ENCODE results near the gene DHRSX. TPM values are rescaled to one million over a fixed set of nuclear protein-coding genes. Genes with fewer than 3 reads are reported as not detected.
"Not testable (repeated sequence)": the region's sequence is repeated elsewhere in the genome, so short reads cannot be mapped to it uniquely, and the experiment has no call there.

Gene DHRSX
- total and polyA plus RNA-seq, 12 donors: 6.4 to 68.6 (median 27.7) TPM

DNA sequence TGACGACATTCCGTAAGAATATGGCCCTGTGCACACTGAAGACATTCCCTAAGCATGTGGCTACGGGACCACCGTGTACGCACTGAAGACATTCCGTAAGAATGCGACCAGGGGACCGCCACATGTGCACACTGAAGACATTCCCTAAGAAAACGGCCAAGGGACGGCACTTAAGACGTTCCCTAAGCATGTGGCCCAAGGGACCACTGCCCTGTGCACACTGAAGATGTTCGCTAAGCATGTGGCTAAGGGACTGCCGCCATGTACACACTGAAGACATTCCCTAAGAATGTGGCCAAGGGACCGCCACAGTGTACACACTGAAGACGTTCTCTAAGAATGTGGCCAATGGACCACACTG, 21.4 kb downstream of the DHRSX start:
- WGBS, 4 donors: 93 to 97% (median 95%) methylated on average over 13 to 15 of the region's 15 CpGs
- Histone ChIP-seq H3K4me3 (no peak overlapping the region), H3K27ac (no peak overlapping the region), H3K4me1 (replicated peaks in 1 of 2) (no peaks in the 10 kb centered on the region), H3K9me3 (replicated peaks in 1 of 3) (no peaks in the 10 kb centered on the region), H3K27me3 (no peaks in the 10 kb centered on the region), H3K36me3 (replicated peaks in 1 of 2) (no peaks in the 10 kb centered on the region)
- intact Hi-C loops (cut with DNase I): no loop called here
- TF ChIP-seq, protein P1, sequence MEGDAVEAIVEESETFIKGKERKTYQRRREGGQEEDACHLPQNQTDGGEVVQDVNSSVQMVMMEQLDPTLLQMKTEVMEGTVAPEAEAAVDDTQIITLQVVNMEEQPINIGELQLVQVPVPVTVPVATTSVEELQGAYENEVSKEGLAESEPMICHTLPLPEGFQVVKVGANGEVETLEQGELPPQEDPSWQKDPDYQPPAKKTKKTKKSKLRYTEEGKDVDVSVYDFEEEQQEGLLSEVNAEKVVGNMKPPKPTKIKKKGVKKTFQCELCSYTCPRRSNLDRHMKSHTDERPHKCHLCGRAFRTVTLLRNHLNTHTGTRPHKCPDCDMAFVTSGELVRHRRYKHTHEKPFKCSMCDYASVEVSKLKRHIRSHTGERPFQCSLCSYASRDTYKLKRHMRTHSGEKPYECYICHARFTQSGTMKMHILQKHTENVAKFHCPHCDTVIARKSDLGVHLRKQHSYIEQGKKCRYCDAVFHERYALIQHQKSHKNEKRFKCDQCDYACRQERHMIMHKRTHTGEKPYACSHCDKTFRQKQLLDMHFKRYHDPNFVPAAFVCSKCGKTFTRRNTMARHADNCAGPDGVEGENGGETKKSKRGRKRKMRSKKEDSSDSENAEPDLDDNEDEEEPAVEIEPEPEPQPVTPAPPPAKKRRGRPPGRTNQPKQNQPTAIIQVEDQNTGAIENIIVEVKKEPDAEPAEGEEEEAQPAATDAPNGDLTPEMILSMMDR (IDR thresholded peaks at IDR 0.05): no peak
- TF ChIP-seq POLR2A (IDR thresholded peaks at IDR 0.05): no peak
- no peak for DNase-seq

DNA sequence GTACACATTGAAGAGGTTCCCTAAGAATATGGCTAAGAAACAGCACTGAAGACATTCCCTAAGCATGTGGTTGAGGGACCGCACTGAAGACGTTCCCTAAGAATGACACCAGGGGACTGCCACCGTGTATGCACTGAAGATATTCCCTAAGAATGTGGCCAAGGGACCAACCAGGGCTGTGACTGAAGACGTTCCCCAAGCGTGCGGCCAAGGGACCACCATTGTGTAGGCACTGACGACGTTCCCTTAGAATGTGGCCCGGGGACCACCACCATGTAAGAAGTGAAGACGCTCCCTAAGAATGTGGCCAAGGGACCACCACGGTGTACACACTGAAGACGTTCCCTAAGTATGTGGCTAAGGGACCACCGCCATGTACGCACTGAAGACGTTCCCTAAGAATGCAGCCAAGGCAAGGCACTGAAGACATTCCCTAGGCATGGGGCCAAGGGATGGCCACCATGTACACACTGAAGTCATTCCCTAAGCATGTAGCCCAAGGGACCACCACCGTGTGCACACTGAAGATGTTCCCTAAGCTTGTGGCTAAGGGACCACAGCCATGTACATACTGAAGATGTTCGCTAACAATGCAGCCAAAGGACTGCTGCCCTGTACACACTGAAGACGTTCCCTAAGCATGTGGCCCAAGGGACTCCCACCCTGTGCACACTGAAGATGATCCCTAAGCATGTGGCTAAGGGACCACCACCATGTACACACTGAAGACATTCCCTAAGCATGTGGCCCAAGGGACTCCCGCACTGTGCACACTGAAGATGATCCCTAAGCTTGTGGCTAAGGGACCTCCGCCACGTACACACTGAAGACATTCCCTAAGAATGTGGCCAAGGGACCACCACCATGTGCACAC, 22.0 kb downstream of the DHRSX start:
- no peak for DNase-seq
- Histone ChIP-seq H3K36me3 (replicated peaks in 1 of 2) (no peaks in the 10 kb centered on the region), H3K9me3 (replicated peaks in 1 of 3) (no peaks in the 10 kb centered on the region), H3K27me3 (no peaks in the 10 kb centered on the region), H3K4me3 (no peak overlapping the region), H3K27ac (no peak overlapping the region), H3K4me1 (replicated peaks in 1 of 2) (no peaks in the 10 kb centered on the region)
- intact Hi-C loops (cut with DNase I): no loop called here
- no peak for TF ChIP-seq POLR2A (IDR thresholded peaks at IDR 0.05)
- TF ChIP-seq, protein P1 (IDR thresholded peaks at IDR 0.05): no peak
- 83 to 95% (median 91%) methylated on average over 13 to 21 of the region's 21 CpGs for WGBS, 4 donors

DNA sequence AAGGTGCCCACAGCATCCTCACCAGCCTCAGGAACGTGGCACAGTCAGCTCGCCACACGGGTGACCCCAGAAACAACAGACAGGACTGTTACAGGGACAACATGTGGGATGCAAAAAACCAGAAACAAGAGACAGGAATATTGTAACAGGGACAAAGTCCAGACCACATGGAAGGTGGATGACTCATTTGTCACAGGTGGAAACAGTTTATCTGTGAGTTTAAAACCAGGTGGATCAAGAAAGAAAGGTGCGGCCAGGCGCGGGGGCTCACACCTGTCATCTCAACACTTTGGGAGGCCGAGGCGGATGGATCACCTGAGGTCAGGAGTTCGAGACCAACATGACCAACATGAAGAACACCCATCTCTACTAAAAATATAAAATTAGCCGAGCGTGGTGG, 23.5 kb downstream of the DHRSX start:
- H3K4me1 ChIP-seq (replicated peaks in 1 of 2); H3K9me3 ChIP-seq (replicated peaks in 1 of 3); H3K27me3 ChIP-seq; H3K27ac ChIP-seq; DNase-seq; intact Hi-C loops (cut with DNase I); H3K4me3 ChIP-seq; H3K36me3 ChIP-seq (replicated peaks in 1 of 2): not testable (repeated sequence)
- 95 to 97% (median 96%) methylated on average over 11 of the region's 11 CpGs for WGBS, 4 donors

DNA sequence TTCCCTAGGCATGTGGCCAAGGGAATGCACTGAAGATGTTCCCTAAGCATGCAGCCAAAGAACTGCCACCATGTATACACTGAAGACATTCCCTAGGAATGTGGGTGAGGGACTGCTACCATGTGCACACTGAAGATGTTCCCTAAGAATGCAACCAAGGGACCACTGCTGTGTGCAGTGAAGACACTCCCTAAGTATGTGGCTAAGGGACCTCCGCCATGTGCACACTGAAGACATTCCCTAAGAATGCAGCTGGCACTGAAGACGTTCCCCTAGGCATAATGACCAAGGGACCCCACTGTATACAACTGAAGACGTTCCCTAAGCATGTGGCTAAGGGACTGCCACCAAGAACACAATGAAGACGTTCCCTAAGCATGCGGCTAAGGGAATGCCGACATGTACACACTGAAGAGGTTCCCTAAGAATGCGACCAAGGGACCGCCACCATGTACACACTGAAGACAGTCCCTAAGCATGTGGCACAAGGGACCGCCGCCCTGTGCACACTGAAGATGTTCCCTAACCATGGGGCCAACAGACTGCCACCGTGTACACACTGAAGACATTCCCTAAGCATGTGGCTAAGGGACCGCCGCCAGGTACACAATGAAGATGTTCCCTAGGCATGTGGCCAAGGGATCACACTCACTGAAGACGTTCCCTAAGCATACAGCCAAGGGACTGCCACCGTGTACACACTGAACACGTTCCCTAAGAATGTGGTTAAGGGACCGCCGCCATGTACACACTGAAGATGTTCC, 25.6 kb downstream of the DHRSX start:
- Histone ChIP-seq H3K27ac (no peak overlapping the region), H3K27me3 (no peaks in the 10 kb centered on the region), H3K4me1 (replicated peaks in 1 of 2) (no peaks in the 10 kb centered on the region), H3K9me3 (replicated peaks in 1 of 3) (no peaks in the 10 kb centered on the region), H3K36me3 (replicated peaks in 1 of 2) (no peaks in the 10 kb centered on the region), H3K4me3 (no peak overlapping the region)
- DNase-seq: peak in 1 of 7 donors; percentile 24
- intact Hi-C loops (cut with DNase I): no loop called here
- TF ChIP-seq, protein P1 (IDR thresholded peaks at IDR 0.05): no peak
- no peak for TF ChIP-seq POLR2A (IDR thresholded peaks at IDR 0.05)
- 86 to 93% (median 92%) methylated on average over 8 to 18 of the region's 18 CpGs for WGBS, 4 donors

Measured in adrenal gland (tissue), 12 donors.